KMS-11 (cell line): ENCODE data around the gene TBC1D32.
A peak's percentile ranks its signal among the peaks of the same experiment; 100 is the strongest.
"Not testable (repeated sequence)": the region's sequence is repeated elsewhere in the genome, so short reads cannot be mapped to it uniquely, and the experiment has no call there.

Experiments used
- H2AFZ ChIP-seq: fragments of 200-600 bp; sonication (generic); 2 replicates; pipeline ENCODE4 v1.6.1; 2016; ENCODE audit warnings: antibody characterized with exemption, mixed run types, low read depth
- H3K27ac ChIP-seq: fragments of 200-600 bp; sonication (generic); 2 replicates; pipeline ENCODE4 v1.6.1; 2016; ENCODE audit warnings: mild to moderate bottlenecking, mixed run types
- H3K27me3 ChIP-seq: fragments of 200-600 bp; sonication (generic); 2 replicates; pipeline ENCODE4 v1.6.1; 2017; ENCODE audit warnings: mild to moderate bottlenecking, low read depth, mixed run types, moderate library complexity; ENCODE audit not compliant: insufficient read depth
- H3K36me3 ChIP-seq: fragments of 200-600 bp; sonication (generic); 2 replicates; pipeline ENCODE4 v1.6.1; 2017; ENCODE audit warnings: mild to moderate bottlenecking, mixed run types; ENCODE audit not compliant: insufficient read depth
- H3K4me1 ChIP-seq: fragments of 200-600 bp; sonication (generic); 2 replicates; pipeline ENCODE4 v1.6.1; 2016; ENCODE audit warnings: mild to moderate bottlenecking, low read depth, mixed run types; ENCODE audit not compliant: poor library complexity, severe bottlenecking
- H3K4me2 ChIP-seq: fragments of 200-600 bp; sonication (generic); 2 replicates; pipeline ENCODE4 v1.7.0; 2016; ENCODE audit warnings: mild to moderate bottlenecking, mixed run types
- H3K4me3 ChIP-seq: fragments of 200-600 bp; sonication (generic); IDR thresholded peaks from 2 replicates; pipeline ENCODE4 v1.6.1; 2017; ENCODE audit warnings: low read depth, low read length, mixed read lengths; ENCODE audit not compliant: insufficient read depth
- H3K79me2 ChIP-seq: fragments of 200-600 bp; sonication (generic); 2 replicates; pipeline ENCODE4 v1.6.1; 2016; ENCODE audit warnings: low read depth, mixed run types; ENCODE audit not compliant: insufficient read depth
- H3K9ac ChIP-seq: fragments of 200-600 bp; sonication (generic); 2 replicates; pipeline ENCODE4 v1.6.1; 2016; ENCODE audit warnings: mild to moderate bottlenecking, mixed run types
- H4K20me1 ChIP-seq: fragments of 200-600 bp; sonication (generic); 2 replicates; pipeline ENCODE4 v1.6.1; 2016; ENCODE audit warnings: mild to moderate bottlenecking, mixed run types; ENCODE audit not compliant: insufficient read depth
- TF ChIP-seq, protein P1 (sequence below): fragments of 200-600 bp; sonication (generic); conservative IDR thresholded peaks from 2 replicates; pipeline ENCODE4 v1.6.1; 2017; ENCODE audit warnings: low read depth, mild to moderate bottlenecking, antibody characterized with exemption, low read length, moderate library complexity, mixed read lengths

TBC1D32 gene

DNA sequence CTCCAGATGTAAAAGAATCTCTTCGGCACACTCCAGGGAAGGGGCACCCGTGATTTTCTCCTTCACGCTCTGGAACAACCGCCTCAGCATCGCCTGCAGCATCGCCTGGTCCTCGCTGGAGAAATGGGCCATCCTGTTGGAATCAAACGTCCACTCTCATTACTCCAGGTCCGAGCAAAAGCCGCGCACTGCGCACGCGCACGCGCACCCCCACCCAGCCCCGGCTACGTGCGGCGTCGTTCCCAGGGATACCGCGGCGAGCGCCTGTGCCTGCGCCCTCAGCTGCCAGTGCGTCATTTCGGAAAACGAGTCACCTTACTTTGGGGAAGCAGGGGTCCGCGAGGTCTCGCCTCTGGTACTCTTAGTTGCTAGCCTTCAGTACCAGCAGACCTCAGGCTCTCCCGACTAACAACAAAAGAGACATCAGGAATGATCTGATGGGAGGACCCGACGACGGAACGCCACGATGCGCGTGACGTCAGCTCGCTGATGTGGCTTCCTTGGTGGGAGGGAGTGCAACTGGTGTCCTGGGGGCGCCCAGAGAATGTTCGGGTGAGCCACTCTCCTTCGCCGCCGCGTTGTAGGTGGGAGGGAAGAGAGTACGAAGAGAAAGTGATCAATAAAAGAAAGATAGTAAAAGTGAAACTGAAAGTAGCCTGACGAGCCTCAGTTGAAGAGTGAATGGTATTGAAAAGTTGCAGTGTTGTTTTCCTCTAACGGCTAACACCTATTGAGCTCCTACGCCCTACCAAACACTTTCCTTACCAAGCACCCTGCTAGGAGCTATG lies at the start of gene TBC1D32:
TSS of gene TBC1D32 (minus strand) at position 182 of the 788 bp plus-strand sequence. CDS start at position 132, 50 bp downstream.
- H3K36me3 ChIP-seq, result no peaks in the 10 kb centered on the region
- H3K27ac ChIP-seq, result peak within 1 kb of the TSS; percentile 91
- H4K20me1 ChIP-seq, result no peaks in the 10 kb centered on the region
- no peaks in the 10 kb centered on the region for H3K79me2 ChIP-seq
- TF ChIP-seq, protein P1, sequence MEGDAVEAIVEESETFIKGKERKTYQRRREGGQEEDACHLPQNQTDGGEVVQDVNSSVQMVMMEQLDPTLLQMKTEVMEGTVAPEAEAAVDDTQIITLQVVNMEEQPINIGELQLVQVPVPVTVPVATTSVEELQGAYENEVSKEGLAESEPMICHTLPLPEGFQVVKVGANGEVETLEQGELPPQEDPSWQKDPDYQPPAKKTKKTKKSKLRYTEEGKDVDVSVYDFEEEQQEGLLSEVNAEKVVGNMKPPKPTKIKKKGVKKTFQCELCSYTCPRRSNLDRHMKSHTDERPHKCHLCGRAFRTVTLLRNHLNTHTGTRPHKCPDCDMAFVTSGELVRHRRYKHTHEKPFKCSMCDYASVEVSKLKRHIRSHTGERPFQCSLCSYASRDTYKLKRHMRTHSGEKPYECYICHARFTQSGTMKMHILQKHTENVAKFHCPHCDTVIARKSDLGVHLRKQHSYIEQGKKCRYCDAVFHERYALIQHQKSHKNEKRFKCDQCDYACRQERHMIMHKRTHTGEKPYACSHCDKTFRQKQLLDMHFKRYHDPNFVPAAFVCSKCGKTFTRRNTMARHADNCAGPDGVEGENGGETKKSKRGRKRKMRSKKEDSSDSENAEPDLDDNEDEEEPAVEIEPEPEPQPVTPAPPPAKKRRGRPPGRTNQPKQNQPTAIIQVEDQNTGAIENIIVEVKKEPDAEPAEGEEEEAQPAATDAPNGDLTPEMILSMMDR, result no peak
- H3K27me3 ChIP-seq, result no peaks in the 10 kb centered on the region
- H3K4me1 ChIP-seq, result peaks cover 4% of the 10 kb centered on the region
- peak within 1 kb of the TSS; percentile 8 for H3K4me3 ChIP-seq
- peak within 1 kb of the TSS; percentile 93 for H2AFZ ChIP-seq
- peak within 1 kb of the TSS; percentile 94 for H3K9ac ChIP-seq
- peak within 1 kb of the TSS; percentile 66 for H3K4me2 ChIP-seq

- Histone ChIP-seq H2AFZ (no peak overlapping the region), H3K4me1 (no peaks in the 10 kb centered on the region), H3K9ac (no peak overlapping the region), H4K20me1 (no peaks in the 10 kb centered on the region), H3K36me3 (no peaks in the 10 kb centered on the region), H3K4me3 (no peak overlapping the region), H3K4me2 (no peak overlapping the region), H3K27me3 (no peaks in the 10 kb centered on the region), H3K79me2 (no peaks in the 10 kb centered on the region), H3K27ac (no peak overlapping the region)
- TF ChIP-seq, protein P1, result no peak
Measured at GRCh38 chr6:121383478-121383877, 49.2 kb upstream of the TBC1D32 start.

- Histone ChIP-seq H3K4me2 (no peak overlapping the region), H3K4me1 (no peaks in the 10 kb centered on the region), H4K20me1 (no peaks in the 10 kb centered on the region), H3K27me3 (no peaks in the 10 kb centered on the region), H3K79me2 (no peaks in the 10 kb centered on the region), H3K36me3 (no peaks in the 10 kb centered on the region), H3K4me3 (no peak overlapping the region), H3K27ac (no peak overlapping the region), H3K9ac (no peak overlapping the region), H2AFZ (no peak overlapping the region)
- TF ChIP-seq, protein P1, result no peak
Measured at GRCh38 chr6:121382467-121383121, 48.3 kb upstream of the TBC1D32 start.

DNA sequence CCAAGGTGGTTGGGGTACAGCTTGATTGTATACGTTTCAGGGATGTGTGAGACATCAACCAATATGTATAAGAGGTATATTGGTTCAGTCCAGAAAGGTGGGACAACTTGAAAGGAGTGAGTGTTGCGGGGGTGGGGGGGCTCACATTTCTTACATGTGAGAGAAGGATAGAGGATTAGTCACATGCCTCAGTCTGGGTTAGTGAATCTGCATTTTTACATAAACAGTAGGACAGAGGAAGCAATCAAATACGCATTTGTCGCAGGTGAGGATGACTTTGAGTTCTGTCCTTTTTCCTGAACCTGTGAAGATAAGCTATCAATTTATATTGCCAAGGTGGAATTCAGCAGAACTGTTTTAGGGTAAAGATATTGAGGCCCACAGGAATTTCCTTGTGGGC lies 42.1 kb upstream of the TBC1D32 start:
- Histone ChIP-seq H3K4me1 (no peaks in the 10 kb centered on the region), H3K4me2 (no peak overlapping the region), H3K9ac (no peak overlapping the region), H3K79me2 (no peaks in the 10 kb centered on the region), H3K27ac (no peak overlapping the region), H4K20me1 (no peaks in the 10 kb centered on the region), H3K27me3 (no peaks in the 10 kb centered on the region), H2AFZ (no peak overlapping the region), H3K36me3 (no peaks in the 10 kb centered on the region), H3K4me3 (no peak overlapping the region)
- TF ChIP-seq, protein P1, result no peak

DNA sequence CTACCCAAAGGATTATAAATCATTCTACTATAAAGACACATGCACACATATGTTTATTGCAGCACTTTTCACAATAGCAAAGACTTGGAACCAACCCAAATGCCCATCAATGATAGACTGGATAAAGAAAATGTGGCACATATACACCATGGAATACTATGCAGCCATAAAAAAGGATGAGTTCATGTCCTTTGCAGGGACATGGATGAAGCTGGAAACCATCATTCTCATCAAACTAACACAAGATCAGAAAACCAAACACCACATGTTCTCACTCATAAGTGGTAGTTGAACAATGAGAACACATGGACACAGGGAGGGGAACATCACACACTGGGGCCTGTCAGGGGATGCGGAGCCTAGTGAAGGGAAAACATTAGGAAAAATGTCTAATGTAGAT lies 39.9 kb upstream of the TBC1D32 start:
- not testable (repeated sequence) for H3K27ac ChIP-seq, H3K79me2 ChIP-seq, H3K4me2 ChIP-seq, H3K4me3 ChIP-seq, H3K4me1 ChIP-seq, H2AFZ ChIP-seq, H4K20me1 ChIP-seq, H3K36me3 ChIP-seq, H3K27me3 ChIP-seq, H3K9ac ChIP-seq
